Mesenteric fat pad (tissue), 1 donor: ENCODE results near the gene TNS3. TPM values are rescaled to one million over a fixed set of nuclear protein-coding genes. Genes with fewer than 3 reads are reported as not detected.

Experiments used
- DNase-seq: peaks from one replicate; pipeline ENCODE4 v3.0.0-alpha.2; 2020; ENCODE audit warnings: low spot score
- total RNA-seq: library from RNA; stranded (reverse); fragmentation: NEBNext Ultra II Directional; extraction: Animal tissue kit (Norgen Biotek cat#: 25700); gene quantifications from one replicate; pipeline ENCODE4 v1.2.1, GENCODE V29; 2021
- donor health status: DM: yes; HTN: yes; CAD: no.

TNS3 gene
- total RNA-seq, 1 donor from 2014 or later: 152 TPM

- no peak for DNase-seq
Measured at GRCh38 chr7:47508389-47509380, 73.2 kb downstream of the TNS3 start.

GRCh38 chr7:47507522-47507921 lies 74.4 kb downstream of the TNS3 start:
- no peak for DNase-seq

- DNase-seq: no peak
Measured at GRCh38 chr7:47506382-47507339, 75.2 kb downstream of the TNS3 start.

- no peak for DNase-seq
Measured at GRCh38 chr7:47505312-47506007, 76.5 kb downstream of the TNS3 start.

- no peak for DNase-seq
Measured at GRCh38 chr7:47504551-47505311, 77.2 kb downstream of the TNS3 start.

GRCh38 chr7:47503281-47503680 lies 78.6 kb downstream of the TNS3 start:
- no peak for DNase-seq

- DNase-seq: no peak
Measured at GRCh38 chr7:47502240-47502877, 79.6 kb downstream of the TNS3 start.

GRCh38 chr7:47501406-47501805 lies 80.5 kb downstream of the TNS3 start:
- no peak for DNase-seq

GRCh38 chr7:47500103-47500563 lies 81.8 kb downstream of the TNS3 start:
- no peak for DNase-seq

GRCh38 chr7:47498229-47499056 lies 83.5 kb downstream of the TNS3 start:
- DNase-seq: no peak

GRCh38 chr7:47497367-47498096 lies 84.4 kb downstream of the TNS3 start:
- no peak for DNase-seq

GRCh38 chr7:47496666-47497065 lies 85.2 kb downstream of the TNS3 start:
- DNase-seq: no peak

GRCh38 chr7:47496056-47496665 lies 85.8 kb downstream of the TNS3 start:
- no peak for DNase-seq

GRCh38 chr7:47493976-47494911 lies 87.7 kb downstream of the TNS3 start:
- DNase-seq: no peak

- no peak for DNase-seq
Measured at GRCh38 chr7:47492716-47493325, 89.1 kb downstream of the TNS3 start.
